Measurements from ENCODE around the gene LRRC10. TPM values are rescaled to one million over a fixed set of nuclear protein-coding genes. Genes with fewer than 3 reads are reported as not detected.

The LRRC10 gene
- total RNA-seq, 2 donors from 2014 or later, result not detected

GRCh38 chr12:69623970-69624369 is 13.3 kb upstream of the LRRC10 start:
- Histone ChIP-seq H3K4me1 (ENCODE audit: control insufficient read depth, insufficient read depth, low read length) (no peaks in the 10 kb centered on the region), H3K4me3 (ENCODE audit: low read length) (no peak overlapping the region), H3K27ac (ENCODE audit: low read depth, low read length) (no peak overlapping the region), H3K27me3 (ENCODE audit: control insufficient read depth, insufficient read depth, low read length, poor library complexity, severe bottlenecking) (no peaks in the 10 kb centered on the region), H3K36me3 (ENCODE audit: control insufficient read depth, insufficient read depth, low read length) (no peaks in the 10 kb centered on the region), H3K9me3 (ENCODE audit: control insufficient read depth, low read length) (no peaks in the 10 kb centered on the region), H3K9ac (ENCODE audit: extremely low read depth, low read length, poor library complexity, severe bottlenecking) (no peak overlapping the region)
- H3K9me3 Mint-ChIP-seq, result no peaks in the 10 kb centered on the region
- H3K27ac Mint-ChIP-seq, result no peak overlapping the region
- WGBS, 2 experiments (ENCODE audit: insufficient coverage in 1 of 2, insufficient read length in 1 of 2), result 93 to 99% methylated on average over 10 to 13 of the region's 13 CpGs
- no peaks in the 10 kb centered on the region for H3K27me3 Mint-ChIP-seq (ENCODE audit: insufficient read depth)
- H3K4me3 Mint-ChIP-seq, result no peak overlapping the region
- H3K36me3 Mint-ChIP-seq (ENCODE audit: low read depth), result no peaks in the 10 kb centered on the region
- H3K4me1 Mint-ChIP-seq, result peaks cover 2% of the 10 kb centered on the region
- DNase-seq, result no peak
- TF ChIP-seq CTCF (conservative IDR thresholded peaks at IDR 0.05), result no peak

GRCh38 chr12:69621551-69621950 is 10.8 kb upstream of the LRRC10 start:
- no peaks in the 10 kb centered on the region for H3K27me3 Mint-ChIP-seq (ENCODE audit: insufficient read depth)
- peaks cover 2% of the 10 kb centered on the region for H3K4me1 Mint-ChIP-seq
- 87% methylated on average over 2 of the region's 2 CpGs; no CpG with 5 or more reads in 1 of the 2 experiments for WGBS, 2 experiments (ENCODE audit: insufficient coverage in 1 of 2, insufficient read length in 1 of 2)
- H3K27ac Mint-ChIP-seq, result no peak overlapping the region
- no peaks in the 10 kb centered on the region for H3K9me3 Mint-ChIP-seq
- Histone ChIP-seq H3K27me3 (ENCODE audit: control insufficient read depth, insufficient read depth, low read length, poor library complexity, severe bottlenecking) (no peaks in the 10 kb centered on the region), H3K9me3 (ENCODE audit: control insufficient read depth, low read length) (no peaks in the 10 kb centered on the region), H3K4me3 (ENCODE audit: low read length) (no peak overlapping the region), H3K27ac (ENCODE audit: low read depth, low read length) (no peak overlapping the region), H3K4me1 (ENCODE audit: control insufficient read depth, insufficient read depth, low read length) (no peaks in the 10 kb centered on the region), H3K9ac (ENCODE audit: extremely low read depth, low read length, poor library complexity, severe bottlenecking) (no peak overlapping the region), H3K36me3 (ENCODE audit: control insufficient read depth, insufficient read depth, low read length) (no peaks in the 10 kb centered on the region)
- no peak overlapping the region for H3K4me3 Mint-ChIP-seq
- H3K36me3 Mint-ChIP-seq (ENCODE audit: low read depth), result no peaks in the 10 kb centered on the region
- no peak for TF ChIP-seq CTCF (conservative IDR thresholded peaks at IDR 0.05)
- DNase-seq, result no peak

GRCh38 chr12:69620921-69621320 is 10.2 kb upstream of the LRRC10 start:
- Mint-ChIP-seq H3K27ac (no peak overlapping the region), H3K4me3 (no peak overlapping the region), H3K4me1 (peaks cover 2% of the 10 kb centered on the region), H3K36me3 (ENCODE audit: low read depth) (no peaks in the 10 kb centered on the region), H3K27me3 (ENCODE audit: insufficient read depth) (no peaks in the 10 kb centered on the region), H3K9me3 (no peaks in the 10 kb centered on the region)
- Histone ChIP-seq H3K9ac (ENCODE audit: extremely low read depth, low read length, poor library complexity, severe bottlenecking) (no peak overlapping the region), H3K36me3 (ENCODE audit: control insufficient read depth, insufficient read depth, low read length) (no peaks in the 10 kb centered on the region), H3K27me3 (ENCODE audit: control insufficient read depth, insufficient read depth, low read length, poor library complexity, severe bottlenecking) (no peaks in the 10 kb centered on the region), H3K9me3 (ENCODE audit: control insufficient read depth, low read length) (no peaks in the 10 kb centered on the region), H3K4me3 (ENCODE audit: low read length) (no peak overlapping the region), H3K4me1 (ENCODE audit: control insufficient read depth, insufficient read depth, low read length) (no peaks in the 10 kb centered on the region), H3K27ac (ENCODE audit: low read depth, low read length) (no peak overlapping the region)
- no peak for DNase-seq
- TF ChIP-seq CTCF (conservative IDR thresholded peaks at IDR 0.05), result no peak
- 97% methylated on average over 2 of the region's 2 CpGs; no CpG with 5 or more reads in 1 of the 2 experiments for WGBS, 2 experiments (ENCODE audit: insufficient coverage in 1 of 2, insufficient read length in 1 of 2)

Measured in endodermal cell (in vitro differentiated cells).